ENCODE data around the gene BCAS1. TPM values are rescaled to one million over a fixed set of nuclear protein-coding genes. Genes with fewer than 3 reads are reported as not detected.

Gene BCAS1
- total RNA-seq, 2 donors from 2014 or later, result not detected

DNA sequence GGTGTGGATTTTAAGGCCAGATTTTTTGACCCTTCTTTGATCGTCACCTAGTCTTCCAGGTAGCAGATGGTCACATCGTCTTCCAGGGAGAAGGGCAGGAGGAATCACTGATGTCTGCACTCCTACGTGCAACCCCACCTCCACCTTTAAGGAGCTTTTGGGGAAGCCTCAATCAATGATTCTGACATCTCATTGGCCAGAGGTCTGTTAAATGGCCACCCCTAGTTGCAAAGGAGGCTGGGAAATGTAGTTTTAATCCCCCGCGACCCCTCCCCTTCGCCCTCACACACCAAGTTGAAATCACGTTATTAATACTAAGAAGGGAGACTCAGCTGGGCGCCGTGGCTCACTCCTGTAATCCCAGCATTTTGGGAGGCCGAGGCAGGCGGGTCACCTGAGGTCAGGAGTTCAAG, 151.4 kb downstream of the BCAS1 start:
- Histone ChIP-seq H3K27me3 (ENCODE audit: control insufficient read depth, insufficient read depth, low read length, poor library complexity, severe bottlenecking) (no peaks in the 10 kb centered on the region), H3K4me3 (ENCODE audit: low read length) (no peak overlapping the region), H3K9ac (ENCODE audit: extremely low read depth, low read length, poor library complexity, severe bottlenecking) (no peak overlapping the region), H3K9me3 (ENCODE audit: control insufficient read depth, low read length) (peaks cover 7% of the 10 kb centered on the region), H3K36me3 (ENCODE audit: control insufficient read depth, insufficient read depth, low read length) (no peaks in the 10 kb centered on the region), H3K4me1 (ENCODE audit: control insufficient read depth, insufficient read depth, low read length) (peaks cover 23% of the 10 kb centered on the region), H3K27ac (ENCODE audit: low read depth, low read length) (no peak overlapping the region)
- peak overlapping the region; percentile 87 for H3K27ac Mint-ChIP-seq
- DNase-seq, result peak; percentile 90
- peak overlapping the region; percentile 52 for H3K4me3 Mint-ChIP-seq
- no peaks in the 10 kb centered on the region for H3K36me3 Mint-ChIP-seq (ENCODE audit: low read depth)
- peaks cover 39% of the 10 kb centered on the region for H3K4me1 Mint-ChIP-seq
- H3K9me3 Mint-ChIP-seq, result peaks cover 5% of the 10 kb centered on the region
- whole genome bisulfite sequencing, 2 experiments (ENCODE audit: insufficient coverage in 1 of 2, insufficient read length in 1 of 2), result 19 to 21% methylated on average over 11 of the region's 11 CpGs
- no peak for TF ChIP-seq CTCF (conservative IDR thresholded peaks at IDR 0.05)
- no peaks in the 10 kb centered on the region for H3K27me3 Mint-ChIP-seq (ENCODE audit: insufficient read depth)

GRCh38 chr20:53918020-53918311, 152.4 kb downstream of the BCAS1 start:
- H3K4me1 ChIP-seq (ENCODE audit: control insufficient read depth, insufficient read depth, low read length), result peaks cover 23% of the 10 kb centered on the region
- H3K4me3 Mint-ChIP-seq, result no peak overlapping the region
- no peaks in the 10 kb centered on the region for H3K27me3 Mint-ChIP-seq (ENCODE audit: insufficient read depth)
- peaks cover 39% of the 10 kb centered on the region for H3K4me1 Mint-ChIP-seq
- H3K36me3 Mint-ChIP-seq (ENCODE audit: low read depth), result no peaks in the 10 kb centered on the region
- H3K27ac ChIP-seq (ENCODE audit: low read depth, low read length), result no peak overlapping the region
- no peaks in the 10 kb centered on the region for H3K27me3 ChIP-seq (ENCODE audit: control insufficient read depth, insufficient read depth, low read length, poor library complexity, severe bottlenecking)
- H3K9ac ChIP-seq (ENCODE audit: extremely low read depth, low read length, poor library complexity, severe bottlenecking), result no peak overlapping the region
- H3K4me3 ChIP-seq (ENCODE audit: low read length), result no peak overlapping the region
- no peaks in the 10 kb centered on the region for H3K36me3 ChIP-seq (ENCODE audit: control insufficient read depth, insufficient read depth, low read length)
- peaks cover under 1% of the 10 kb centered on the region for H3K9me3 Mint-ChIP-seq
- peak overlapping the region; percentile 67 for H3K27ac Mint-ChIP-seq
- DNase-seq, result peak; percentile 30
- no peaks in the 10 kb centered on the region for H3K9me3 ChIP-seq (ENCODE audit: control insufficient read depth, low read length)
- no peak for TF ChIP-seq CTCF (conservative IDR thresholded peaks at IDR 0.05)

- WGBS, 2 experiments (ENCODE audit: insufficient coverage in 1 of 2, insufficient read length in 1 of 2), result 66 to 70% methylated on average over 9 to 10 of the region's 10 CpGs
- Histone ChIP-seq H3K4me3 (ENCODE audit: low read length) (no peak overlapping the region), H3K4me1 (ENCODE audit: control insufficient read depth, insufficient read depth, low read length) (peaks cover 23% of the 10 kb centered on the region), H3K27me3 (ENCODE audit: control insufficient read depth, insufficient read depth, low read length, poor library complexity, severe bottlenecking) (no peaks in the 10 kb centered on the region), H3K27ac (ENCODE audit: low read depth, low read length) (no peak overlapping the region), H3K36me3 (ENCODE audit: control insufficient read depth, insufficient read depth, low read length) (no peaks in the 10 kb centered on the region), H3K9me3 (ENCODE audit: control insufficient read depth, low read length) (no peaks in the 10 kb centered on the region), H3K9ac (ENCODE audit: extremely low read depth, low read length, poor library complexity, severe bottlenecking) (peak overlapping the region; percentile 17)
- no peak for TF ChIP-seq CTCF (conservative IDR thresholded peaks at IDR 0.05)
- no peaks in the 10 kb centered on the region for H3K9me3 Mint-ChIP-seq
- DNase-seq, result peak; percentile 55
- peaks cover 41% of the 10 kb centered on the region for H3K4me1 Mint-ChIP-seq
- no peak overlapping the region for H3K4me3 Mint-ChIP-seq
- H3K27ac Mint-ChIP-seq, result peak overlapping the region; percentile 67
- H3K27me3 Mint-ChIP-seq (ENCODE audit: insufficient read depth), result no peaks in the 10 kb centered on the region
- H3K36me3 Mint-ChIP-seq (ENCODE audit: low read depth), result no peaks in the 10 kb centered on the region
Observed at GRCh38 chr20:53917145-53918019, 153.0 kb downstream of the BCAS1 start.
